HTR-8/SVneo (cell line): ENCODE results near the gene ATP1A3.

ENCODE experiments used
- DNase-seq: peaks from one replicate; pipeline ENCODE4 v3.0.0; 2011; ENCODE audit warnings: low spot score, mixed read lengths; ENCODE audit not compliant: insufficient read length
- FAIRE-seq: peaks from 2 replicates; lab custom pipeline; 2011; peaks lifted over from hg19 to GRCh38; lab: Jason Lieb, UNC

The ATP1A3 gene

GRCh38 chr19:41919948-41920712 is 73.9 kb downstream of the ATP1A3 start:
- DNase-seq, result no peak
- peak; percentile 97 for FAIRE-seq

GRCh38 chr19:41918653-41919244 is 75.3 kb downstream of the ATP1A3 start:
- DNase-seq, result no peak
- no peak for FAIRE-seq

GRCh38 chr19:41918095-41918494 is 75.9 kb downstream of the ATP1A3 start:
- DNase-seq (no peak), FAIRE-seq (no peak)

- FAIRE-seq (peak; percentile 38), DNase-seq (no peak)
Observed at GRCh38 chr19:41917676-41918075, 76.4 kb downstream of the ATP1A3 start.
